Right renal cortex interstitium (tissue), 3 donors: ENCODE data around the gene HYDIN. TPM values are rescaled to one million over a fixed set of nuclear protein-coding genes. Genes with fewer than 3 reads are reported as not detected.

Source experiments
- DNase-seq, 3 donors: peaks; one replicate each; pipeline ENCODE4 v3.0.0-alpha.2; 2013; ENCODE audit warnings: low read depth in 3 of 3, low spot score in 2 of 3
- polyA plus RNA-seq, 3 donors: library from polyadenylated mRNA; unstranded; fragments of 120-200 nt; gene quantifications; one replicate each; pipeline ENCODE4 v1.2.1, GENCODE V29; 2013; ENCODE audit not compliant: insufficient read length in 3 of 3

Gene HYDIN
- polyA plus RNA-seq = 10 to 100 TPM; 11.3 to 13.1 (median 12.5) TPM

- DNase-seq = peak; percentile 72 to 81 (median 78)
Measured at GRCh38 chr16:71230122-71230845, at the start of gene HYDIN. TSS of gene HYDIN (minus strand) at chr16:71230722. CDS start at chr16:71186895, 43,827 bp downstream.

GRCh38 chr16:71276589-71277334, 46.2 kb upstream of the HYDIN start:
- no peak for DNase-seq

- no peak for DNase-seq
Measured at GRCh38 chr16:71273384-71273783, 42.9 kb upstream of the HYDIN start.

- DNase-seq = no peak
Measured at GRCh38 chr16:71264299-71264698, 33.8 kb upstream of the HYDIN start.

GRCh38 chr16:71263582-71263981, 33.1 kb upstream of the HYDIN start:
- no peak for DNase-seq

- no peak for DNase-seq
Measured at GRCh38 chr16:71262391-71262790, 31.9 kb upstream of the HYDIN start.

GRCh38 chr16:71260995-71261394, 30.5 kb upstream of the HYDIN start:
- DNase-seq = no peak

GRCh38 chr16:71259086-71259485, 28.6 kb upstream of the HYDIN start:
- DNase-seq = no peak

GRCh38 chr16:71258372-71258771, 27.9 kb upstream of the HYDIN start:
- no peak for DNase-seq

- DNase-seq = no peak
Measured at GRCh38 chr16:71257768-71258167, 27.2 kb upstream of the HYDIN start.

- DNase-seq = no peak
Measured at GRCh38 chr16:71255721-71256120, 25.2 kb upstream of the HYDIN start.

GRCh38 chr16:71254832-71255525, 24.5 kb upstream of the HYDIN start:
- DNase-seq = no peak

- no peak for DNase-seq
Measured at GRCh38 chr16:71250461-71251235, 20.1 kb upstream of the HYDIN start.

- no peak for DNase-seq
Measured at GRCh38 chr16:71249399-71249798, 18.9 kb upstream of the HYDIN start.

GRCh38 chr16:71247478-71247877, 17.0 kb upstream of the HYDIN start:
- DNase-seq = no peak

- DNase-seq = no peak
Measured at GRCh38 chr16:71246309-71246708, 15.8 kb upstream of the HYDIN start.

- no peak for DNase-seq
Measured at GRCh38 chr16:71244521-71244920, 14.0 kb upstream of the HYDIN start.

- DNase-seq = no peak
Measured at GRCh38 chr16:71242601-71243000, 12.1 kb upstream of the HYDIN start.

- no peak for DNase-seq
Measured at GRCh38 chr16:71242036-71242435, 11.5 kb upstream of the HYDIN start.

GRCh38 chr16:71229344-71229743, 1.2 kb downstream of the HYDIN start:
- no peak for DNase-seq
